ENCODE measurements around the gene RARB.

DNA sequence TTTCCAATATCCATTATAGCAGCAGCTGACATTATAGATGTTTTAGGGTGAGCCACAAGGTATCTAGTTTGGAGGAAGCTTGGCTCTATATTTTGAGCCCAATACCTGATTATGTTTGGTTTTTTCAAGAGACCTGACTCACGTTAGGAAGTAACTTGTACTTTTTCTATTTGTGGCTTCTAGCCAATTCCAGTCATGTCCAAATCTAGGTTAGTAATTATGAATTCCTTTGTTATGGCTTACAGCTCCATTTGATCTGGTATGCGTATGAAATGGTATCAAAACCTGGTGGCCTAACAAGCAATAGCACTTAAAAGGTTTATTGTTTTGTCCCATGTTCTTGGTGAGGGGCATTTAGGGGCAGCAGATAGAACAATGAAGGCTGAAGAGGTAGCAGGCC lies 120.8 kb downstream of the RARB start:
- TF ChIP-seq, protein P1, sequence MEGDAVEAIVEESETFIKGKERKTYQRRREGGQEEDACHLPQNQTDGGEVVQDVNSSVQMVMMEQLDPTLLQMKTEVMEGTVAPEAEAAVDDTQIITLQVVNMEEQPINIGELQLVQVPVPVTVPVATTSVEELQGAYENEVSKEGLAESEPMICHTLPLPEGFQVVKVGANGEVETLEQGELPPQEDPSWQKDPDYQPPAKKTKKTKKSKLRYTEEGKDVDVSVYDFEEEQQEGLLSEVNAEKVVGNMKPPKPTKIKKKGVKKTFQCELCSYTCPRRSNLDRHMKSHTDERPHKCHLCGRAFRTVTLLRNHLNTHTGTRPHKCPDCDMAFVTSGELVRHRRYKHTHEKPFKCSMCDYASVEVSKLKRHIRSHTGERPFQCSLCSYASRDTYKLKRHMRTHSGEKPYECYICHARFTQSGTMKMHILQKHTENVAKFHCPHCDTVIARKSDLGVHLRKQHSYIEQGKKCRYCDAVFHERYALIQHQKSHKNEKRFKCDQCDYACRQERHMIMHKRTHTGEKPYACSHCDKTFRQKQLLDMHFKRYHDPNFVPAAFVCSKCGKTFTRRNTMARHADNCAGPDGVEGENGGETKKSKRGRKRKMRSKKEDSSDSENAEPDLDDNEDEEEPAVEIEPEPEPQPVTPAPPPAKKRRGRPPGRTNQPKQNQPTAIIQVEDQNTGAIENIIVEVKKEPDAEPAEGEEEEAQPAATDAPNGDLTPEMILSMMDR (IDR thresholded peaks at IDR 0.05 in 8 of 11, conservative IDR thresholded peaks at IDR 0.05 in 3 of 11): no peak
- no peak for TF ChIP-seq POLR2A (IDR thresholded peaks at IDR 0.05)
- TF ChIP-seq POLR2AphosphoS5 (IDR thresholded peaks at IDR 0.05): no peak
